H1 (cell line): ENCODE results near the gene CFAP97. TPM values are rescaled to one million over a fixed set of nuclear protein-coding genes. Genes with fewer than 3 reads are reported as not detected.

ENCODE experiments used
- USF2 ChIP-seq: IDR thresholded peaks from 2 replicates; pipeline ENCODE4 v1.6.1; 2011; ENCODE audit warnings: low read length, improper control_type of control experiment
- polyA plus RNA-seq, 7 experiments: library from polyadenylated mRNA; depleted of rRNA in 3 of 7; stranded (reverse) in 5 of 7; unstranded in 2 of 7; fragments of >200 nt in 5 of 7; fragments of 200-250 nt in 2 of 7; gene quantifications; 1 replicate in 5 of 7; 2 replicates in 1 of 7; 4 replicates in 1 of 7; pipeline versions ENCODE4 v1.2.1 to v1.2.3, GENCODE V29; 2011 to 2013; ENCODE audit warnings: missing spikeins in 2 of 7, mixed read lengths in 2 of 7
- total RNA-seq: library from RNA; stranded (reverse); fragmentation: NEBNext Ultra II Directional; extraction: Animal tissue kit (Norgen Biotek cat#: 25700); gene quantifications from 2 replicates; pipeline ENCODE4 v1.2.1, GENCODE V29; 2021

CFAP97 gene
- total and polyA plus RNA-seq, 2 of the 8 experiments (the other 6 are each of a cell fraction or from before 2014, with no cell fraction given): 9.2 to 40.4 TPM

- no peak for TF ChIP-seq USF2
Measured at GRCh38 chr4:185149392-185149791, 54.4 kb downstream of the CFAP97 start (continued).
